RPMI8226 (cell line): ENCODE results near the gene PPP1R15A.
"Not testable (repeated sequence)": the region's sequence is repeated elsewhere in the genome, so short reads cannot be mapped to it uniquely, and the experiment has no call there.

Source experiments
- DNase-seq: peaks from one replicate; pipeline ENCODE4 v3.0.0-alpha.2; 2015

Gene PPP1R15A

DNA sequence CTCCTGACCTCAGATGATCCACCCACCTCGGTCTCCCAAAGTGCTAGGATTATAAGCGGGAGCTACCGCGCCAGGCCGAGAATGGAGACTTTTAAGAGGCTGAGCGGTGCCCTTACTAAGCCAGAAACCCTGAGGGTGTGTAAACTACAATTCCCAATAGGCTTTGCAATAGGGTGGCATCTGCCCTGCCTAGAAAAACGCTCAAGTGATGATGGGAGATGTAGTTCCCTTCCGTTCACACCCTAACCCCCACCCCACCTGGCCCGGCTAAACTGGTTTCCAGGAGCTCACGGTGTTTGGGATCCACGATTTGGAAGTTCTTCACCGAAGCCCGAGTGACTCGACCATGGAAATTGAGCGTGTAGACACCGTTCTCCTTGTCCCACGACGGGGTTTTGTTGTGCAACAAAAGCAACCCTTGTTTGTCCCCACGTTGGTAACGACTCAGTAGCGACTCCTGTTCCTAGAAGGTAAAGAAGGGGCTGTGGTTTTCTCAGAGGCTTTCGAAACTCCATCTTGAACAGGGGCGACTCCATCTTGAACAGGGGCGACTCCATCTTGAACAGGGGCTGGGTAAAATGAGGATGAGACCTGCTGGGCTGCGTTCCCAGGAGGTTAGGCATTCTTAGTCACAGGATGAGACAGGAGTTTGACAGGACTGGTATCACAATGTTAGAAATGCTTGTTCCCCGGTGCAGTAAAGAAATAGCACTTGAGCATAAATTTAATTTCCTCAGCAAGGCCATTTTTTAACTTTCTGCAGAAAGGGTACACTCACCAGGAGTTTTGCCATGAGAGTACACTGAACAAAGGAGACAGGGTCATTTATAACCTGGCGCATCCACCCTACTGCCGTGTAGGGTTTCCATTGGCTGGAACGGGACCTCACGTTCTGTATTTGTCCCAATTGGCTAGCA lies 9.8 kb downstream of the PPP1R15A start:
- DNase-seq, result no peak

DNA sequence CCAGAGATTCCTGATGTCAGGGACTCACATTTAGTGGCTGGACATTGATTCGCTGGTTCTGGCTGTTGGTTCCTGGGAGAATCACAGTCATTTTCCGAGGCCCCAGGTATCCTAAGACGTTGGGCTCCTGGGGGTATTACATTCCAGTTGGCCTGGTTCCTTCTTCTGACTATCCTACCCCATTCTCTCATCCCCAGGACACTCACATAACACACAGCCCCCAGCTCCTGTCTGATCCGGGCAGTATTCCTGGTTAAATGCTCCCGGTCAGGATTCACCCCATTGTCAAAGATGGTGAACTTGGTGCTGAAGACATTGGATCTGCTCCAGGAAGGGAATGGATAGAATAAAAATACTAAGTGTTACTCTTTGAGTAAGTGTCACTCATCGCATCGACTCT lies 11.5 kb downstream of the PPP1R15A start:
- no peak for DNase-seq

DNA sequence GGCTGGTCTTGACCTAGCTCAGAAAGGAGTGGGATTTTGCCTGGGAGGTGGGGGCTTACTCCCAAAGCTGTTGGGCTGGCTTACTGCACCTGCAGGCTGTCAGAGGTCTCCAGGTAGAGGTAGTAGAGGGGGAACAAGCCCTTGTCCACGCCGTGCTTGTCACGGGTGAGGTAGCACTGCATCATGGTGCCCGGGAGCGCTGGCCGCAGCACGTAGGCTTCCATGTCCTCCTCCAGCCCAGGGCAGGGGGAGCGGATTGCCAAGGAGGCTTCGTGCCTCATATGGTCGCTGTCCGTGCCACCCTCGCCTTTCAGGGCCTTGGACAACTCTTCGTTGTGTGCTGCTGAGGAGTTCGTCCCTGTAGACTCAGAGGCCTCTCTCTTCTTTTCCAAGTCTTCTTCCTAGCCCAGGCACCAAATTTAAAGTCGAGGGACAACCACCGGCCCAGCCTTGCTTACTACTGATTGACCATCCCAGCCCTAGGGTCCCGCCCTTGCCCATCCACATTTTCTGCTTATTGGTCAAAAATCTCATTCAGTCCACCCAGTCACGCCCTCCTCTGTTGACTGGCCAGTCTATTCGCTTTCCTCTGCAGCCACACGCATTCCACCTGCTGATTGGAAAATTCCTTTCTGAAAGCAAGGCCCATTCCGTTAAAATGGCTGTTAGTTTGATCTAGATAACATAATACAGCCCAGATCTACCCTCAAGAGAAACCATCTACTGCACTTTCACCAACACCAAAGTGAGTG lies 15.8 kb downstream of the PPP1R15A start:
- no peak for DNase-seq

DNA sequence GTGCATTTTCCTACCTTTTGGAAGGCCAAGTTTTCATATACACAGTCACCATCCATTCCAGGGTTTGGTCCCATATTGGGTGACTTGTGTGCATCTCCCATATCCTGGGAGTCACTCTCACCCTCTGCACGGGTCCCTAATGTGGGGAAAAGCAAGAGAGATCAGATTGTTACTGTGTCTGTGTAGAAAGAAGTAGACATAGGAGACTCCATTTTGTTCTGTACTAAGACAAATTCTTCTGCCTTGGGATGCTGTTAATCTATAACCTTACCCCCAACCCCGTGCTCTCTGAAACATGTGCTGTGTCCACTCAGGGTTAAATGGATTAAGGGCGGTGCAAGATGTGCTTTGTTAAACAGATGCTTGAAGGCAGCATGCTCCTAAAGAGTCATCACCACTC lies 17.3 kb downstream of the PPP1R15A start:
- DNase-seq, result not testable (repeated sequence)

DNA sequence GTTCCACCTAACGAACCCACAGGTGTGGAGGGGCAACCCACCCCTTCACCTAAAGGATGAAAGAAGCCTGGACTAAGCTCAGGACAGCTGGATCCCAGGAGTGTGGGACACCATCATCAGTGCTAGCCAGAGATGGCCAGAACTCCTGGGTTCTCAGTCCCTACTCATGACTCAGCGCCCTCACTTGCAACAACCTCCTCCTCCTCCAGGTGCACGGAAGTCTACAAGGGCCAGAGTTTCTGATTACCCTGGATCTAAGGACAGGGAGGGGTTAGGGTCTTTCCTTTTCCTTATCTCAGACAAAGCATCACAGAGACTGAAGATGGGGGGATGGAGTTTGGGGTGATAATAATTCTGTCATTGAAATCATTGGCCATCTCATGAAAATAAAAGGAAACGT lies 18.3 kb downstream of the PPP1R15A start:
- DNase-seq, result no peak

DNA sequence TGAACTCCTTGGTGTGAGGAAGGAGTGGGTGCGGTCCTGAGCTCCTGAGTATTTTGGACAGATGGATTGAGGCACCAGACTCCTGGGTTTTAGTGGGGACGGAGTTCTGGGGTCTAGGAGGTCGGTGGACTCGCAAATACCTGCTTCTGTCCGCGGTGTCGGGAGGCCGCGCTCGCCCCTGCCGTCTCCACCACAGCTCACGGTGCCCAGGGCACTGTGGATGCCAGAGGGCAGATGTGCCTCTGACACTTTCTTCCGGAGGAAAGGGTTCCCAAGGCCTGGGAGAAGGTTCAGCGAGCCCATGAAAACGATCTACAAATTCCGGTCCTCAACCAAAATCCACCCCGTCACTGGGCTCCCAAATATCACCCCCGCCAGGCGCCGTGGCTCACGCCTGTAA lies 23.0 kb downstream of the PPP1R15A start:
- DNase-seq, result no peak

DNA sequence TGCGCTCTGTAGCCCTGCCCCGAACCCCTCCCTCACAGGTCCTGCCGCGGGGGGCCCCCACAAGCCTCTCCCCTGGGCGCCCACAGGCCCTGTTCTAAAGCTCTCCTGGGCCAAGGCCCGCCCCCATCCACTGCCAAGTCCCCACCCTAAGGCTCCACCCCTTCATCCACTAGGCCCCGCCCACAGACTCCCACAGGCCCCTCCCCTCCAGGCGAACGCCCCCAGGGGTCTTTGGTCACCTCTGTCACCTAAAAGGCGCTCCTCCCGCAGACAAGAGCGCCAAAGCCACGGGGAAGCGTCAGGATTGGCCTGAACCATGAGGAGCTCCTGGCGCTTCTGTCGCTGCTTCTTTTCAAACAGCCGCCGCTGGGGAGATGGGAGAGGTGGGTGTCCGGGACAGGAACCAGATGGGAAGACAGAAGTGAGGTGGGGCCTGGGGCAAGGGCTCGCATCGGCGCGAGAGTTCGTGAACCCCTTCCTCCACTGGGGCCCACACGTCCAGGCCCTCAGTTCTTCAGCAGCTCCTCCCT lies 24.0 kb downstream of the PPP1R15A start:
- no peak for DNase-seq

DNA sequence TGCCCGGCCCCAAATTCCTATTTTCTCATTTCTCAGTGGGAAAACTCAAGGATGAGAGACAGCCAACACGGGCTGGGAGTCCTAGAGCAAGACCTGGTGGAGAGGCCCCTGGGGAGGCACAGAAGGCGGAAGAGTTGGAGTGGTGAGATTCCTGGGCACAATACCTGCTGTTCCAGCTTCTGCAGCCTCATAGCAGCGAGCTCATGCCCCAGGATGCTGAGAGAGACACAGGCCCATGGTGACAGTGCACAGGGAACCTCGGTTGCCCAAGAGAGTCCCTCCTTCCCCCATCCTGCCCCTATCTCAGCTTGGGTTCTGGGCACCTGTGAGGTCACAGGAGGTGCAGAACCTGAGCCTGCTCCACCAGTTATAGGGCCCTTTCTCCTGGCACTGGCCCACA lies 25.0 kb downstream of the PPP1R15A start:
- DNase-seq, result no peak

DNA sequence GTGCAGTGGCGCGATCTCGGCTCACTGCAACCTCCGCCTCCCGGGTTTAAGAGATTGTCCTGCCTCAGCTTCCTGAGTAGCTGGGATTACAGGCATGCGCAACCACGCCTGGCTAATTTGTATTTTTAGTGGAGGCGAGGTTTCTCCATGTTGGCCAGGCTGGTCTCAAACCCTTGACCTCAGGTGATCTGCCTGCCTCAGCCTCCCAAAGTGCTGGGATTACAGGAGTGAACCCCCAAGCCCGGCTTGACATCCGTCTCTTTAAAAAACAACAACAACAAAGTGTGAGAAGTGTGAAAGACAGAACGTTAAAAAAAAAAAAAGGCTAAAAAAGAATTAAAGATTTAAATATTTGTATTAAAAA lies 27.1 kb downstream of the PPP1R15A start:
- DNase-seq, result not testable (repeated sequence)

DNA sequence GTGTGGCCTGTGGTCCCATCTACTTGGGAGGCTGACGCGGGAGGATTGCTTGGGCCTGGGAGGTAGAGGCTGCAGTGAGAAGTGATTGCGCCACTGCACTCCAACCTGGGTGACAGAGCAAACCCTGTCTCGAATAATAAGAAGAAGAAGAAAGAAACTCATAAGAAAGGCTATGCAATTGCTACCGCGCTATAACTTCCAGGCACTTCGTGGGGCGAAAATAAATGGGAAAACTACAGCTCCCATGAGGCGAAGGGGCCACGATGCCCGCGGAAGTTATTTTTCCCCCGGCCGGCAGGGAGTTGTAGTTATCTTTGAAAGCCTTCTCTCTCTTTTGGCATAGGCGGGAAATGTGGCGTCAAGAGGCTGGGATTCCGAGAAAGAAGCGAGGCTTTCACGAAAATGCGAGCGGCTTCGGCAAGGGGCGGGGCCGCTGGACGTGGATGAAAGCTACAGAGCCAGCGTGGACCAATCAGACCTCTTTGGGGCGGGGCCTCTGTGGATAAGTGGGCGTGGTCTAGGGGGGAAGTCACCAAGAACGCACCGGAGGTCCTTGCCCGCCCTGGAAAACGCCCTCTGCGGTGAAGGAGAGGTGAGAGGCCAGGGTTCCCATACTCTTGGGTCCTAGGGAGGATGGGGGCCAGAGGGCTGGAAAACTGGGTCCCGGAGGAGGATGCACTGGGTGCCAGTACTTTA lies 27.7 kb downstream of the PPP1R15A start, which contains the start of gene NUCB1:
NUCB1 (plus strand) TSS at position 532 of the 696 bp plus-strand sequence. CDS start 485 bp downstream, outside the sequence.
- DNase-seq, result peak; percentile 97

DNA sequence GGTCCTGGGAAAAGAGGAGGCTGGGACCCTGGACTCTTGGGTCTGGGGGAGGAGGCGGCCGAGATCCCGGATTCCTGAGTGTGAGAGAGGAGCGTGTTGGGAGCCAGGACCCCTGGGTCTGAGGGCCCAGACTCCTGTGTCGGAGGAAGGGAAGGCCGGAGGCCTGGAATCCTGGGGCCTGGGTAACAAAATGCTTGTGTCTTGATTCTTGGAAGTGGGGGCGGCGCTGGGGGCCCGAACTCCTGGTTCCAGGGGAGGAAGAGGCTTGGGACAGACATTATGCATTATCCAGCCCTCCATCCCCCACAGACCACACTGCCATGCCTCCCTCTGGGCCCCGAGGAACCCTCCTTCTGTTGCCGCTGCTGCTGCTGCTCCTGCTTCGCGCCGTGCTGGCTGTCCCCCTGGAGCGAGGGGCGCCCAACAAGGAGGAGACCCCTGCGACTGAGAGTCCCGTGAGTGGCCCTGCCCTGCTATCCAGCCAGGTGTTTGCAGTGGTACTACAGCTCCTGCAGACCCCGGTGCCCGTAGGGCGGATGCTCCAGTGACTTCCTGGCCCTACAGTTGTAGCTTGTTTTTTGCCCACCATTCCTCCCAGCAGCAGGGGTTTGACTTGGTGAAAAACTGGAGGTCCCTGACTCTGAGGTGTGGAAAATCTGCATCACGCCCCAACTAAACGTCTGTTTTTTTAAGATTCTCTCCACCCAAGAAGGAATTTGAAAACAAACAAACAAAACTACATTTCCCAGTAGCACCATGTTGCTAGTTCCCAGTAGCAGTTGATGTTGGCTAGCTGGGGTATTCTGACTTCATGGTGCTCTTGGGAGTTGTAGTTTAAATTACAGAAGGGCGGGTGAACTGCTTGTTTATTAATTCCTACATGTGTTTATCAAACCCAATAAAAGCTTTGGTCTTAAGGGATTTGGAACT lies 28.5 kb downstream of the PPP1R15A start:
- DNase-seq, result peak; percentile 24

DNA sequence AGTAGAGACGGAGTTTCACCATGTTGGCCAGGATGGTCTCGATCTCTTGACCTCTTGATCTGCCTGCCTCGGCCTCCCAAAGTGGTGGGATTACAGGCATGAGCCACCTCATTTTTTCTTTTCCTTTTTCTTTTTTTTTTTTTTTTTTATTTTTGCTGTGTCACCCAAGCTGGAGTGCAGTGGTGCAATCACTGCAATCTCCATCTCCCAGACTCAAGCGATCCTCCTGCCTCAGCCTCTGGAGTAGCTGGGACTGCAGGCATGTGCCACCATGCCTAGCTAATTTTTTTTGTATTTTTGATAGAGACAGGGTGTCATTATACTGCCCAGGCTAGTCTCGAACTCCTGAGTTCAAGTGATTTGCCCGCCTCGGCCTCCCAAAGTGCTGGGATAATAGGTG lies 30.1 kb downstream of the PPP1R15A start:
- not testable (repeated sequence) for DNase-seq

DNA sequence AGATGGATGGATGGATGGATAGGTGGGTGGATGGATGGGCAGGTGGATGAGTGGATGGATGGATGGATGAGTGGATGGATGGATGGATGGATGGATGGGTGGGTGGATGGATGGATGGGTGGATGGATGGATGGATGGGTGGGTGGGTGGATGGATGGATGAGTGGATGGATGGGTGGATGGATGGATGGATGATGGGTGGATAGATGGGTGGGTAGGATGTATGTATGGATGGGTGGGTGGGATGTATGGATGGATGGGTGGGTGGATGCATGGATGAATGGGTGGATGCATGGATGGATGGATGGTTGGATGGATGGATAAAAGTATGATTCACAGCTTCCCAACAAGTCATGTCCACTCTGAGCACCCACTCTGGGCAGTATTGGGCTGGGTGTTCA lies 31.6 kb downstream of the PPP1R15A start:
- not testable (repeated sequence) for DNase-seq

DNA sequence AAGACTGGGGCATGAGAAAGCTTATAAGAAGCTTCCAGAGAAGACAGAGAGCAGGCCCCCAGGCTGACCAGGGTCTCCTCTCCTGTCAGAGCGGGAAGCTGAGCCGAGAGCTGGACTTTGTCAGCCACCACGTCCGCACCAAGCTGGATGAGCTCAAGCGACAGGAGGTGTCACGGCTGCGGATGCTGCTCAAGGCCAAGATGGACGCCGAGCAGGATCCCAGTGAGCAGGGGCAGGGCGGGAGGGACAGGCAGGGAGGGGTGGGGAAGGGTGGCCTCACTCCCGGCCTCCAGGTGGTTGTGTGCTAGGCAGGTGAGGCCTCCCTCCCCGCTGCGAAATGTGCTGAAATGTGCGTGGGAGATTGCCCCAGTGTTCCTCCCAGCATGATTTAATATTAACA lies 33.4 kb downstream of the PPP1R15A start:
- DNase-seq, result no peak

DNA sequence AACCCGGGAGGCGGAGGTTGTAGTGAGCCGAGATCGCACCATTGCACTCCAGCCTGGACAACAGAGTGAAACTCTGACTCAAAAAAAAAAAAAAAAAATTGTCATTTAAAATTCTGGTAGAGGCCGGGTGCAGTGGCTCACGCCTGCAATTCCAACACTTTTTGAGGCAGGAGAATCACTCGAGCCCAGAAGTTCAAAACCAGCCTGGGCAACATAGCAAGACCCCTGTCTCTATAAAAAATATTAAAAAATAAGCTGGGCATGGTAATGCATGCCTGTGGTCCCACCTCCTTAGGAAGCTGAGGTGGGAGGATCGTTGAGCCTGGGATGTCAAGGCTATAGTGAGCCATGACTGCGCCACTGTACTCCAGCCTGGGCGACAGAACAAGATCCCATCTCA lies 34.1 kb downstream of the PPP1R15A start:
- no peak for DNase-seq

DNA sequence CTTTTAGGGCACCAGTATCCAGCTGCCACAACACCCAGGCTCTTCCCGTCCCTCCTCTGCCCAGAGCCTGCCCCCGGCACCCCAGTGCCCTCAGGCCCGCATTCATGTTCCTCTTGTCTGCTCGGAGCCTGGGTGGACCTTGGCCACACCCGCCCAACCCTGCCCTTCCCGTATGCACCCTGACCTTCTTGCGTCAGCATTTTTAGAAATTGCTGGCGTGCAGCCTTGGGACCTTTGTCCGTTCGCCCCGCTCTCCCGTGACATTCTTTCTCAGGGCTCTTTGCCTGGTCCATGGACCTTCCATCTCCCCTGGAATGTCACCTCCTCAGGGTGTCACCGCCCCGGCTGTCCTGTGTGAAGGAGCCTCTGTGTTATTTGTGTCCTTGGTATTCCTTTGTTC lies 35.5 kb downstream of the PPP1R15A start:
- no peak for DNase-seq

DNA sequence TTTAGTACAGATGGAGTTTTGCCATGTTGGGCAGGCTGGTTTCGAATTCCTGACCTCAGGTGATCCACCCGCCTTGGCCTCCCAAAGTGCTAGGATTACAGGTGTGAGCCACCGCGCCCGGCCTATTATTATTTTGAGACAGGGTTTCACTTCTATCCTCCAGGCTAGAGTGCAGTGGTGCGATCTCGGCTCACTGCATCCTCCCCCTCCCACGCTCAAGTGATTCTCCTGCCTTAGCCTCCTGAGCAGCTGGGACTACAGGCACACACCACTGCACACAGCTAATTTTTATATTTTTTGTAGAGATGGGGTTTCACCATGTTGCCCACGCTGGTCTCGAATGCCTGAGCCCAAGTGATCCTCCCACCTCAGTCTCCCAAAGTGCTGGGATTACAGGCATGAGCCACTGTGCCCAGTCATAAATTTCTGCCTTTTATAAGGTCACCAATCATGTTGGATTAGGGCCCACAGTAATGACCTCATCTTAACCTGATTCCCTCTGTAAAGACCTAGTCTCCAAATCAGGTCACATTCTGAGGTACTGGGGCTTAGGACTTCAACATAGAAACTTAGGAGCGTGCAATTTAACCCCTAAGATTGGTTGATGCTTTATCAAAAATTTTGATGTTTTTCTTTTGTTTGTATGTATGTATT lies 37.3 kb downstream of the PPP1R15A start:
- DNase-seq, result not testable (repeated sequence)

DNA sequence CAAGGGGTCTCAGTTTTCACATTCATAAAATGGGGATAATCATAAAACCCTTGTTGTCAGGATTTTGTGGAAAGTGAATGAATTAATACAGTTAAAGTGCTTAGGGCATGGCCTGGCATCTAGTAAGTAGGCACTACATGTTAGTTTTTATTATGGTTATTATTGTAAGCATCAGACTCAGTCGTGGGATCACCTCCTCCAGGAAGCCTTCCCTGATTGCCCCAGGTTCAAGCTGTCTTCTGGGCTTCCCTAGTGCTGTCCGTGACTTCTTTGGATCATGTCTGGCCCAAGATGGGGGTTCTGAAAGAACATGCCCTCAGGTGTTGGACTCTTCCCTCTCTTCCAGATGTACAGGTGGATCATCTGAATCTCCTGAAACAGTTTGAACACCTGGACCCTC lies 38.6 kb downstream of the PPP1R15A start:
- DNase-seq, result no peak

DNA sequence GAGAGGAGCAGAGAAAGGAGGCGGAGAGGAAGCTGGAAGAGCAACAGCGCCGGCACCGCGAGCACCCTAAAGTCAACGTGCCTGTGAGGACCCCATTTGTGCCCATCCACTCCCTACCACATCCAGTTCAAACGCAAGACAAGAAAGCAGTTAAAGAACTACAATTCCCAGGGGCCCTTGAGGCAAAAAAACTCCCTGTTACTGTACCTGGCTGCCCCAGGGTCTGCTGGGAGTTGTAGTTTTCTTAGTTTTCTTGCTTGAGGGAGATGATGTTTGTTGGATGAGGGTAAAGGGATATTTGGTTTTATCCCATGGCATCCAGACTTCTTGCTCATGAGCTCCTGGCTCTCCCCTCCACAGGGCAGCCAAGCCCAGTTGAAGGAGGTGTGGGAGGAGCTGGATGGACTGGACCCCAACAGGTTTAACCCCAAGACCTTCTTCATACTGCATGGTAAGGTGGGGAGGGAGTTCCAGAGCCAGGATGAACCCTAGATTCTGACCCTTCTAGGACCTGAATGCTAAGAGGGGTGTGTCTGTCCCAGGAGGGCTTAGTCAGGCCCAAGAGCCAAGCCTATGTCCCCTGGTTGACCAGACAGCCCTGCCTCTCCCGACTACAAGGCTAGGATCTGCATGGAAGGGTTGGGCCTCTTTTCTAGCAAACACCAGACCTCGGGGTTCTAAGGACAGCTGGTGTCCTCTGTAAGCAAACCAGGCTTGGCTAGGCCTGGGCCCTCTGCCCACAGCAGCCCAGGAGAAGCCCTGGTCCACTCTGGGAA lies 41.1 kb downstream of the PPP1R15A start:
- DNase-seq, result peak; percentile 8

DNA sequence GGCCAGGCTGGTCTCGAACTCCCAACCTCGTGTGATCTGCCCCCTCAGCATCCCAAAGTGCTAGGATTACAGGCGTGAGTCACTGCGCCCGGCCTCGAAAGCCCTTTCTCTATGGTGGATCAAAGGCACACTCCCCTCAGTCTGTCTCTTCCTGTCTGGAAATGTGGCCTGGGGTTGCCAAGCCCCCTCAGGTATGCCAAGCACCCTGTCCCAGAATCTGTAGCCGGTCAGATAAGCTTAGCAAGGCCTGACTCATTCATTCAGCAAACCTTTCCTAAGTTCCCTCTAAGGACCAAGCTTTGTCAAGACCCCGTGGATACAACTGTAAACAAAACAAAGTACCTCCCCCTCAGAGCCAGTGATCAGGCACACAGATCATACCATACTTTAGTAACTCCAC lies 42.0 kb downstream of the PPP1R15A start:
- no peak for DNase-seq

DNA sequence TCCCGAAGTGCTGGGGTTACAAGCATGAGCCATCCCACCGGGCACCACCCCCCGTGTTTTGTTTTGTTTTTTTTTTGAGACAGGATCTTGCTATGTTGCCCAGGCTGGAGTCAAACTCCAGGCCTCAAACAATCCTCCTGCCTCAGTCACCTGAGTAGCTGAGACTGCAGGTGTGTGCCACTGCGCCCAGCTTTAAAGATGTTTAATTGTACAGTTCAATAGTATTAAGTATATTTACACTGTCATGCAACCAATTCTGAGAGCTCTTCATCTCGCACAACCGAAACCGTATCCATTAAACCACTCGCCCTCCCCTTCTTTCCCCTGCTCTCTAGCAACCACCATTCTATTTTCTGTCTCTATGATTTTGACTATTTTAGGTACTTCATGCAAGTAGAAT lies 43.5 kb downstream of the PPP1R15A start:
- no peak for DNase-seq
